Mesenchymal stem cell (in vitro differentiated cells and primary cell): ENCODE data around the gene KRTAP10-5.
A peak's percentile ranks its signal among the peaks of the same experiment; 100 is the strongest.

Experiments used
- DNase-seq: peaks from one replicate; pipeline ENCODE4 v3.0.0-alpha.2; 2013
- H2AFZ ChIP-seq: one replicate; pipeline ENCODE4 v1.6.1; 2013; ENCODE audit warnings: low read depth, mild to moderate bottlenecking, control low read depth, inconsistent platforms, low read length, moderate library complexity
- H2AK5ac ChIP-seq: 2 replicates; pipeline ENCODE4 v1.6.1; 2013; ENCODE audit warnings: low read length, moderate library complexity, mild to moderate bottlenecking, inconsistent platforms; ENCODE audit not compliant: severe bottlenecking
- H2BK120ac ChIP-seq: one replicate; pipeline ENCODE4 v1.6.1; 2013; ENCODE audit warnings: low read depth, mild to moderate bottlenecking, inconsistent platforms, low read length, moderate library complexity
- H2BK12ac ChIP-seq, 2 experiments: one replicate each; pipeline ENCODE4 v1.6.1; 2013; ENCODE audit warnings: inconsistent platforms in 2 of 2, low read length in 2 of 2, mild to moderate bottlenecking in 2 of 2, moderate library complexity in 2 of 2, control low read depth in 1 of 2
- H2BK15ac ChIP-seq: one replicate; pipeline ENCODE4 v1.6.1; 2013; ENCODE audit warnings: mild to moderate bottlenecking, low read depth, inconsistent platforms; ENCODE audit not compliant: poor library complexity, severe bottlenecking
- H2BK5ac ChIP-seq: 2 replicates; pipeline ENCODE4 v1.6.1; 2013; ENCODE audit warnings: low read depth, mild to moderate bottlenecking, low read length, control low read depth, inconsistent platforms; ENCODE audit not compliant: poor library complexity, severe bottlenecking
- H3K14ac ChIP-seq, 2 experiments: one replicate each; pipeline ENCODE4 v1.6.1; 2013; ENCODE audit warnings: inconsistent platforms in 2 of 2, low read length in 2 of 2, control low read depth in 1 of 2, mild to moderate bottlenecking in 1 of 2, moderate library complexity in 1 of 2
- H3K18ac ChIP-seq, 2 experiments: one replicate each; pipeline ENCODE4 v1.6.1; 2013; ENCODE audit warnings: inconsistent platforms in 2 of 2, low read length in 2 of 2, control low read depth in 1 of 2, low read depth in 1 of 2, mild to moderate bottlenecking in 1 of 2
- H3K23ac ChIP-seq, 2 experiments: one replicate each; pipeline ENCODE4 v1.6.1; 2013; ENCODE audit warnings: inconsistent platforms in 2 of 2, low read length in 2 of 2, mild to moderate bottlenecking in 2 of 2, moderate library complexity in 2 of 2, control low read depth in 1 of 2
- H3K27ac ChIP-seq: 2 replicates; pipeline ENCODE4 v1.5.1; 2013; ENCODE audit warnings: mild to moderate bottlenecking, moderate library complexity, low read length, control low read depth, inconsistent platforms; ENCODE audit not compliant: poor library complexity, severe bottlenecking
- H3K27me3 ChIP-seq, 2 experiments: 2 replicates each; pipeline versions ENCODE4 v1.6.1 to v1.7.0; 2013; ENCODE audit warnings: low read length in 2 of 2, mild to moderate bottlenecking in 2 of 2, moderate library complexity in 2 of 2, control low read depth in 1 of 2, inconsistent platforms in 1 of 2; ENCODE audit not compliant: control insufficient read depth in 1 of 2, insufficient read depth in 1 of 2
- H3K36me3 ChIP-seq, 2 experiments: 2 replicates each; pipeline versions ENCODE4 v1.6.1 to v1.7.0; 2013; ENCODE audit warnings: low read length in 2 of 2, control low read depth in 1 of 2, inconsistent platforms in 1 of 2, low read depth in 1 of 2, mild to moderate bottlenecking in 1 of 2; ENCODE audit not compliant: insufficient read depth in 2 of 2, control insufficient read depth in 1 of 2
- H3K4ac ChIP-seq, 2 experiments: one replicate each; pipeline ENCODE4 v1.6.1; 2013; ENCODE audit warnings: inconsistent platforms in 2 of 2, low read length in 2 of 2, mild to moderate bottlenecking in 2 of 2, moderate library complexity in 2 of 2, control low read depth in 1 of 2, low read depth in 1 of 2
- H3K4me1 ChIP-seq: 2 replicates; pipeline ENCODE4 v1.6.1; 2013; ENCODE audit warnings: low read depth, low read length, control low read depth; ENCODE audit not compliant: control insufficient read depth, insufficient read depth
- H3K4me2 ChIP-seq: 2 replicates; pipeline ENCODE4 v1.6.1; 2013; ENCODE audit warnings: low read length, mild to moderate bottlenecking, inconsistent platforms; ENCODE audit not compliant: poor library complexity, severe bottlenecking
- H3K4me3 ChIP-seq, 2 experiments: 2 replicates each; pipeline versions ENCODE4 v1.5.1 to v1.7.0; 2013; ENCODE audit warnings: low read length in 2 of 2, mild to moderate bottlenecking in 2 of 2, control low read depth in 1 of 2, low read depth in 1 of 2; ENCODE audit not compliant: insufficient read depth in 1 of 2
- H3K79me1 ChIP-seq: replicated peaks from 2 replicates; pipeline ENCODE4 v1.6.1; 2013; ENCODE audit warnings: mild to moderate bottlenecking, control low read depth, low read length, inconsistent platforms; ENCODE audit not compliant: poor library complexity, severe bottlenecking
- H3K9ac ChIP-seq: 2 replicates; pipeline ENCODE4 v1.7.0; 2013; ENCODE audit warnings: mild to moderate bottlenecking, low read length, moderate library complexity
- H3K9me3 ChIP-seq: 2 replicates; pipeline ENCODE4 v1.7.0; 2013; ENCODE audit warnings: mild to moderate bottlenecking, low read length; ENCODE audit not compliant: control insufficient read depth
- H4K8ac ChIP-seq: one replicate; pipeline ENCODE4 v1.6.1; 2013; ENCODE audit warnings: inconsistent platforms, mild to moderate bottlenecking, low read length, moderate library complexity
- H4K91ac ChIP-seq: one replicate; pipeline ENCODE4 v1.6.1; 2013; ENCODE audit warnings: mild to moderate bottlenecking, low read length, inconsistent platforms
- WGBS: methylation state at CpG from one replicate; pipeline ENCODE4 v1.1.7; 2013; ENCODE audit warnings: mixed read lengths; 5-methylcytosine and 5-hydroxymethylcytosine counted together

The KRTAP10-5 gene

GRCh38 chr21:44614161-44614631, 33.8 kb upstream of the KRTAP10-5 start:
- Histone ChIP-seq H3K9ac (no peak overlapping the region), H4K8ac (no peak overlapping the region), H3K36me3 (no peaks in the 10 kb centered on the region), H2BK5ac (no peak overlapping the region), H3K4ac (no peak overlapping the region), H3K4me1 (no peaks in the 10 kb centered on the region), H2BK12ac (no peak overlapping the region), H4K91ac (no peak overlapping the region), H2BK120ac (no peak overlapping the region), H3K18ac (no peak overlapping the region), H2AFZ (no peak overlapping the region), H2BK15ac (no peak overlapping the region), H3K4me2 (no peak overlapping the region), H3K4me3 (no peak overlapping the region), H3K27me3 (no peaks in the 10 kb centered on the region), H3K79me1 (no peaks in the 10 kb centered on the region), H3K27ac (no peak overlapping the region), H3K14ac (no peak overlapping the region), H2AK5ac (no peak overlapping the region), H3K9me3 (peaks cover 17% of the 10 kb centered on the region), H3K23ac (no peak overlapping the region)
- no peak for DNase-seq
- WGBS: 81% methylated on average over 20 of the region's 20 CpGs

DNA sequence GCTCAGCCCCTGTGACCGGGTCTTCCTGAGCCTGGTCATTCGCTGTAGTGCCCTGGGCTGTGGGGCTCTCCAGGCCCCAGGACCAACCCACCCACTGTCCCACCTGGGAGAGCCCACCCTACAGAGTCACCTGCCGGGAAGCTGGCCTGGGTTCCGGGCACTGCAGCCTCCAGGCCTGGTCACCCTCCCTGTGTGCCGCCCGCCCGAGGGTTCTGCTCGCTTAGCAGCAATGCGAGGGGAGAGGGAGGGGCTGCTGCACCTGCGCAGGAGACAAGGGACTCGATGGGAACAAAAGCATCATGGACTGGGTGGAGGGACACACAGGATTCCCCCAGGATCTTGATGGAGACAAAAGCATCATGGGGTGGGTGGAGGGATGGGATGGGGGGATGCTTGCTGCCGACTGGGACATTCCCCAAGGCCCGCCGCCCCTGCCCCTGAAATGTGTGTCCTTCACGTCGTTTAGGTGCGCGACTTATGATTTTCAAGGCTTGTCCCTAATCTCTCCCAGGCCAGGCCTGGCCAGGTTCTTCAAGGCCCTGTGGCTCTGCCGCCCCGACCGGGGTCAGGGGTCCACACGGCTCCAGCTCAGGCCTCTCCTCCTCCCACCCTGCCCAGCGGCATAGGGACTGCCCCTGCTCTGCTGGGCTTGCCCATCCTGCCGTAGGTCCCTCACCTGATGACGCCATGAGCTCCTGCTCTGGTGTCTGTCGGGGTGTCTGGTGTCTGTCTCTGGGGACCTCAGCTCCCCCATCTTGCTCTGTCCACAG, 33.2 kb upstream of the KRTAP10-5 start:
- no peak overlapping the region for H4K91ac ChIP-seq
- peaks cover 19% of the 10 kb centered on the region for H3K9me3 ChIP-seq
- H3K4me2 ChIP-seq: no peak overlapping the region
- H3K4me1 ChIP-seq: no peaks in the 10 kb centered on the region
- no peak overlapping the region for H3K14ac ChIP-seq
- WGBS: 91% methylated on average over 25 of the region's 26 CpGs
- no peak overlapping the region for H2BK5ac ChIP-seq
- H2BK12ac ChIP-seq: no peak overlapping the region
- H2BK15ac ChIP-seq: no peak overlapping the region
- no peak overlapping the region for H3K23ac ChIP-seq
- H4K8ac ChIP-seq: no peak overlapping the region
- DNase-seq: no peak
- no peaks in the 10 kb centered on the region for H3K27me3 ChIP-seq
- H3K27ac ChIP-seq: no peak overlapping the region
- no peak overlapping the region for H2BK120ac ChIP-seq
- H3K79me1 ChIP-seq: no peaks in the 10 kb centered on the region
- no peak overlapping the region for H3K18ac ChIP-seq
- no peak overlapping the region for H3K9ac ChIP-seq
- no peaks in the 10 kb centered on the region for H3K36me3 ChIP-seq
- H2AFZ ChIP-seq: no peak overlapping the region
- peak overlapping the region in 1 of 2 experiments; percentile 25 for H3K4me3 ChIP-seq
- no peak overlapping the region for H2AK5ac ChIP-seq
- H3K4ac ChIP-seq: no peak overlapping the region

GRCh38 chr21:44612669-44613229, 32.3 kb upstream of the KRTAP10-5 start:
- 92% methylated on average over 13 of the region's 13 CpGs for WGBS
- H3K9ac ChIP-seq: no peak overlapping the region
- no peak overlapping the region for H2AK5ac ChIP-seq
- H3K9me3 ChIP-seq: peaks cover 24% of the 10 kb centered on the region
- no peak overlapping the region for H2BK15ac ChIP-seq
- H2BK120ac ChIP-seq: no peak overlapping the region
- no peak overlapping the region for H3K14ac ChIP-seq
- H3K79me1 ChIP-seq: no peaks in the 10 kb centered on the region
- H3K4me1 ChIP-seq: no peaks in the 10 kb centered on the region
- no peak overlapping the region for H3K4ac ChIP-seq
- no peak overlapping the region for H3K23ac ChIP-seq
- H3K27me3 ChIP-seq: no peaks in the 10 kb centered on the region
- no peak overlapping the region for H4K91ac ChIP-seq
- H3K4me3 ChIP-seq: no peak overlapping the region
- H4K8ac ChIP-seq: no peak overlapping the region
- no peaks in the 10 kb centered on the region for H3K36me3 ChIP-seq
- H3K18ac ChIP-seq: no peak overlapping the region
- H3K4me2 ChIP-seq: no peak overlapping the region
- no peak for DNase-seq
- no peak overlapping the region for H2BK5ac ChIP-seq
- H2AFZ ChIP-seq: no peak overlapping the region
- H3K27ac ChIP-seq: no peak overlapping the region
- no peak overlapping the region for H2BK12ac ChIP-seq

GRCh38 chr21:44612029-44612486, 31.7 kb upstream of the KRTAP10-5 start, which contains the start of gene KRTAP10-8:
Gene KRTAP10-8 (plus strand): TSS chr21:44612079. CDS start chr21:44612101, 22 bp downstream.
- H3K9me3 ChIP-seq: peaks cover 25% of the 10 kb centered on the region
- no peak within 1 kb of the TSS for H2AFZ ChIP-seq
- DNase-seq: no peak
- H3K9ac ChIP-seq: no peak within 1 kb of the TSS
- H3K4me3 ChIP-seq: no peak within 1 kb of the TSS
- no peak within 1 kb of the TSS for H3K23ac ChIP-seq
- H2AK5ac ChIP-seq: no peak within 1 kb of the TSS
- H2BK12ac ChIP-seq: no peak within 1 kb of the TSS
- H3K14ac ChIP-seq: no peak within 1 kb of the TSS
- H4K91ac ChIP-seq: peak within 1 kb of the TSS; percentile 20
- no peaks in the 10 kb centered on the region for H3K4me1 ChIP-seq
- no peak within 1 kb of the TSS for H4K8ac ChIP-seq
- H3K79me1 ChIP-seq: no peaks in the 10 kb centered on the region
- H2BK5ac ChIP-seq: no peak within 1 kb of the TSS
- no peak within 1 kb of the TSS for H3K18ac ChIP-seq
- no peak within 1 kb of the TSS for H3K4me2 ChIP-seq
- H2BK120ac ChIP-seq: no peak within 1 kb of the TSS
- no peaks in the 10 kb centered on the region for H3K36me3 ChIP-seq
- H3K27ac ChIP-seq: no peak within 1 kb of the TSS
- no peak within 1 kb of the TSS for H2BK15ac ChIP-seq
- H3K27me3 ChIP-seq: no peaks in the 10 kb centered on the region
- no peak within 1 kb of the TSS for H3K4ac ChIP-seq
- WGBS: 86% methylated on average over 8 of the region's 8 CpGs
